Upper lobe of right lung (tissue), 1 donor: ENCODE measurements around the gene MAD2L2. TPM values are rescaled to one million over a fixed set of nuclear protein-coding genes. Genes with fewer than 3 reads are reported as not detected.
A peak's percentile ranks its signal among the peaks of the same experiment; 100 is the strongest.

ENCODE experiments used
- ATAC-seq: fragments of 200-7000 bp; cut with Tn5 transposase; one replicate; pipeline ENCODE4 v1.9.1; 2020; ENCODE audit warnings: mild to moderate bottlenecking, moderate library complexity
- DNase-seq: peaks from one replicate; pipeline ENCODE4 v3.0.0-alpha.2; 2020
- H3K27ac ChIP-seq: fragments of 200-600 bp; one replicate; pipeline ENCODE4 v1.8.0; 2022
- H3K27me3 ChIP-seq: fragments of 200-600 bp; one replicate; pipeline ENCODE4 v1.8.0; 2022; ENCODE audit warnings: mild to moderate bottlenecking
- H3K36me3 ChIP-seq: fragments of 200-600 bp; one replicate; pipeline ENCODE4 v1.8.0; 2022
- H3K4me1 ChIP-seq: fragments of 200-600 bp; one replicate; pipeline ENCODE4 v1.8.0; 2022
- H3K4me3 ChIP-seq: fragments of 200-600 bp; one replicate; pipeline ENCODE4 v1.8.0; 2022; ENCODE audit warnings: mild to moderate bottlenecking
- H3K9me3 ChIP-seq: fragments of 200-600 bp; one replicate; pipeline ENCODE4 v1.8.0; 2022
- CTCF ChIP-seq: fragments of 200-600 bp; IDR thresholded peaks from one replicate; pipeline ENCODE4 v1.8.0; 2022; ENCODE audit warnings: antibody characterized with exemption
- intact Hi-C: fragments of 100-400 bp; cut with DNase I; formaldehyde crosslinking; loops from one replicate; pipeline ENCODE4 v1.11.0; 2022
- total RNA-seq: library from RNA; stranded (reverse); fragmentation: NEBNext Ultra II Directional; extraction: Animal tissue kit (Norgen Biotek cat#: 25700); gene quantifications from one replicate; pipeline ENCODE4 v1.2.1, GENCODE V29; 2021
- donor health status: DM: no; HTN: yes; CAD: no; lungs with severe emphysema.

The MAD2L2 gene
- total RNA-seq, 1 donor from 2014 or later: 23.5 TPM

- H3K4me1 ChIP-seq: no peaks in the 10 kb centered on the region
- no peak overlapping the region for H3K4me3 ChIP-seq
- H3K36me3 ChIP-seq: peaks cover 12% of the 10 kb centered on the region
- H3K9me3 ChIP-seq: no peaks in the 10 kb centered on the region
- H3K27me3 ChIP-seq: no peaks in the 10 kb centered on the region
- H3K27ac ChIP-seq: no peak overlapping the region
- TF ChIP-seq CTCF: no peak
- ATAC-seq (no peak), DNase-seq (no peak)
- intact Hi-C loops: no loop called here
Observed at GRCh38 chr1:11661103-11661502, 19.8 kb downstream of the MAD2L2 start.

GRCh38 chr1:11659748-11660147 is 21.2 kb downstream of the MAD2L2 start:
- Histone ChIP-seq H3K27ac (no peak overlapping the region), H3K9me3 (no peaks in the 10 kb centered on the region), H3K4me1 (peaks cover 10% of the 10 kb centered on the region), H3K27me3 (no peaks in the 10 kb centered on the region), H3K4me3 (no peak overlapping the region), H3K36me3 (peaks cover 12% of the 10 kb centered on the region)
- DNase-seq (no peak), ATAC-seq (no peak)
- intact Hi-C loops: no loop called here
- no peak for TF ChIP-seq CTCF

- no peak for TF ChIP-seq CTCF
- Histone ChIP-seq H3K36me3 (peaks cover 12% of the 10 kb centered on the region), H3K9me3 (no peaks in the 10 kb centered on the region), H3K27me3 (no peaks in the 10 kb centered on the region), H3K27ac (no peak overlapping the region), H3K4me3 (no peak overlapping the region), H3K4me1 (peaks cover 10% of the 10 kb centered on the region)
- ATAC-seq (no peak), DNase-seq (no peak)
- intact Hi-C loops: no loop called here
Observed at GRCh38 chr1:11658542-11658941, 22.4 kb downstream of the MAD2L2 start.

- TF ChIP-seq CTCF: no peak
- peaks cover 12% of the 10 kb centered on the region for H3K36me3 ChIP-seq
- H3K27ac ChIP-seq: no peak overlapping the region
- no peaks in the 10 kb centered on the region for H3K9me3 ChIP-seq
- DNase-seq: no peak
- H3K4me1 ChIP-seq: peaks cover 10% of the 10 kb centered on the region
- no peaks in the 10 kb centered on the region for H3K27me3 ChIP-seq
- intact Hi-C loops: no loop called here
- ATAC-seq: no peak
- H3K4me3 ChIP-seq: no peak overlapping the region
Observed at GRCh38 chr1:11657654-11658053, 23.3 kb downstream of the MAD2L2 start.

- H3K4me1 ChIP-seq: peaks cover 16% of the 10 kb centered on the region
- intact Hi-C loops: loop anchor here (5.0 kb wide), 1 partner anchor 67 kb away; no protein-coding TSS in a partner anchor
- H3K36me3 ChIP-seq: peaks cover 12% of the 10 kb centered on the region
- DNase-seq (no peak), ATAC-seq (no peak)
- TF ChIP-seq CTCF: no peak
- H3K4me3 ChIP-seq: peak overlapping the region; percentile 57
- H3K27ac ChIP-seq: no peak overlapping the region
- H3K27me3 ChIP-seq: no peaks in the 10 kb centered on the region
- no peaks in the 10 kb centered on the region for H3K9me3 ChIP-seq
Observed at GRCh38 chr1:11654939-11655808, 25.8 kb downstream of the MAD2L2 start.
